HG03196 (cell line): ENCODE data around the gene TMC1.
A peak's percentile ranks its signal among the peaks of the same experiment; 100 is the strongest.
"Not testable (repeated sequence)": the region's sequence is repeated elsewhere in the genome, so short reads cannot be mapped to it uniquely, and the experiment has no call there.

Experiments used
- ATAC-seq: cut with Tn5 transposase; IDR thresholded peaks from one replicate; pipeline ENCODE4 v1.9.1; 2021; ENCODE audit not compliant: unreplicated experiment

Gene TMC1

DNA sequence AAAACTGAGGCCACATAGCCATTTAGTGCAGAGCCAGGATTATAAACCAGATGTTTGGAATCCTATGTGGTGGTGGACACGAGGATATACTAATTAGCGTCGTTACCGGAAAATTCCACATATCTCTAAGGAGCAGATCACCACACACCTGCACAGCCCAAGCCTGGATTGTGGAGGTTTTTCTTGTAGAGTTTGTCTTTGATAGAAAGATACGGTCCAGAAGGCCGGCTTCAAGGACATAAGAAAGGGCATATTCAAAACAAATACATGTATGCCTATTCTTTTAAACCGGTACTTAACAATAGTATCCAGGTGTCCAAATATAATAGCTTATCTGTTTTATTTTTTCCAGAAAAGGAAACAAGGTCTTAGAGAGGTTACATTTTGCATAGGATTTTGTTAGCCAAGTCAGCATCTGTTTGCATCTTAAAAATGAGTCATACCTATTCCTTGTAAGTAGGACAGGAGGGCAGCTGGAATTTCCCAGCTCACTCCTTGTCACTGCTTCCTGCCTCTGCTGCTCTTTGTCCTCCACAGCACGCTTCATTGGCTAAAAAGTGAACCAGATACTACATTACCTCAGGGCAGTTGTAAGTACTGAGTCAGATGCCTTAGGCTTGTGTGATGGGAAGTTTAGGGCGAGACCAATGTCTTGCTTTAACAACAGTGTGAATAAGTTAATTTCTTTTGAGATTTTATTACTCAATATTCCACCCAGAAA is 3.6 kb downstream of the TMC1 start:
- ATAC-seq, result peak; percentile 40

DNA sequence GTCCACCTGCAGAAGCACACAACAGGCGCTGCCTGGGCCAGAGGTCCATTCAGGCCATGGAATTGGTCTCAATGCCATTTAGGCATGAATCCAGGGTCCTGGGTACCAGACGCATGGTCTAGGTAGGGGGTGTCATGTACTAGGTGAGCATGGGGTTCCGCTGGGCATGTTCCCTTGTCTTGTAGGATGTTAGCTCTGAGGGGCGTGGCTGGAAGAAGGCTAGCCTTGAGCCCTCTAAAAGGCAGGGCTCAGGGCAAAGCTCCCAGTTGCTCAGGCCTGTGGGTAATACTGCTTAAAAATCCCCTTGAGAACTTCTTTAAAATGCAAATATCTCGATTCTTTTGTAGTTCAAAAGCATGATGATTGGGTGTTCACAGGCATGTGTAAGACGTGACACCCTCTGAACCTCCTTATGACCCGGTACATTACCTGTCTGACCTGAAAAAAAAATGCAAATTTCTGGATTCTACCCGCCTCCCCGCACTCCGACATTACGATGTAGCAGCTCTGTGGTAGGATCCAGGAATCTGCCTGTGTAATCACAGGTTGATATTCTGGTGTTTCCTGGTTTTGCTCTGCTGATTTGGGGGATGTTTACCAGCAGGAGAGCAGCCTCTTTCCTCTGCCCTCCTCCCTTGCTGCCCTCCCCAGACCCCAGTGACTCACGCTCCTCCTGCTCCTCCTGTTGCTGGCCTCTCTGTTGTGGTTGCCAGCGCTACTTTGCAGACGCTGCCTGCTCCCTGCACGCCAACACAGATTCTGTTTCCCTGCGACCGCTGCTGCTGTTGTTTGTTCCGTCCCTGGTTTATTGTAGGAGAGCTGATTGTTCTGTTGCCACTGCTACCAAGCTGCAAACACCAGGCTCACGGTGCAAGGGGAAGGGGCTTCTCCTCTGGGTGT is 5.7 kb downstream of the TMC1 start:
- ATAC-seq, result peak; percentile 74

- ATAC-seq, result no peak
Measured at GRCh38 chr9:72527801-72528195, 6.4 kb downstream of the TMC1 start.

DNA sequence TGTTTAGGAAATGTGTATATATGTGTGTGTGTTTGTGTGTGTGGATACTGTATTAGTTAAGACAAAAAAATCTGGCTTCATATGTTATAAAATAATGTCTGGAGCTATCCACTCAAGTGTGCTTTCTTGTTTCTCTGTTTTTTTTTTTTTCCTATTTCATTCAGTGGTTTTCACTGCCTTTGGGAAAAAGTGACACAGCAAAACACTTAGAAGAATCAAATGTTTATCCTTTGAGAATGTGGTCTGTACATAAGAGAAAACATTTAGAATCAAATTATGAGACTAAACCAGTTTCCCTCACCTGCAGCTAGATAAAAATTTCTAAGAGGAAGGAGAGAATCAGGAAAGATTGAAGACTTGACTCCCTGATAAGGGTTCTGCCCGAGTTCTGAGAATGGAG is 8.1 kb downstream of the TMC1 start:
- no peak for ATAC-seq

- no peak for ATAC-seq
Measured at GRCh38 chr9:72533322-72533721, 11.9 kb downstream of the TMC1 start.

DNA sequence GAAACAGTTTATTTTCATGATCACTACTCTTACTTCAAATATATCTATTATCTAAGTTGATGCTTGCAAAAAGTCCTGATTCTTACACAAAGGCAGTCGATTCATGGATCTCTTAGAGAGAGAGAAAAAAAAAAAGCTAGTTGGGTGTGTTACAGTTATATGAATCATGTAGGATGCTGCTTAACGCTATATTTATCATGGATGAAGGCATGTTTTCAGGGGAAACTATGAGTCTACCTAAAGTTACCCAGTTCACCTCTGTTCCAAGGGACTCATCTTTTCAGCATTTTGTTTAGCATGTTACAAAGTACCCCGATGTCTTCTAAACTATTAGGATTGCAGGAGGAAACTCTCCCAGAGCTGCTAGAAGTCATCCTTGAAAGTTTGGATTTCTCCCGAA is 13.5 kb downstream of the TMC1 start:
- ATAC-seq, result no peak

- no peak for ATAC-seq
Measured at GRCh38 chr9:72537011-72537545, 15.7 kb downstream of the TMC1 start.

- ATAC-seq, result no peak
Measured at GRCh38 chr9:72537671-72538070, 16.3 kb downstream of the TMC1 start.

DNA sequence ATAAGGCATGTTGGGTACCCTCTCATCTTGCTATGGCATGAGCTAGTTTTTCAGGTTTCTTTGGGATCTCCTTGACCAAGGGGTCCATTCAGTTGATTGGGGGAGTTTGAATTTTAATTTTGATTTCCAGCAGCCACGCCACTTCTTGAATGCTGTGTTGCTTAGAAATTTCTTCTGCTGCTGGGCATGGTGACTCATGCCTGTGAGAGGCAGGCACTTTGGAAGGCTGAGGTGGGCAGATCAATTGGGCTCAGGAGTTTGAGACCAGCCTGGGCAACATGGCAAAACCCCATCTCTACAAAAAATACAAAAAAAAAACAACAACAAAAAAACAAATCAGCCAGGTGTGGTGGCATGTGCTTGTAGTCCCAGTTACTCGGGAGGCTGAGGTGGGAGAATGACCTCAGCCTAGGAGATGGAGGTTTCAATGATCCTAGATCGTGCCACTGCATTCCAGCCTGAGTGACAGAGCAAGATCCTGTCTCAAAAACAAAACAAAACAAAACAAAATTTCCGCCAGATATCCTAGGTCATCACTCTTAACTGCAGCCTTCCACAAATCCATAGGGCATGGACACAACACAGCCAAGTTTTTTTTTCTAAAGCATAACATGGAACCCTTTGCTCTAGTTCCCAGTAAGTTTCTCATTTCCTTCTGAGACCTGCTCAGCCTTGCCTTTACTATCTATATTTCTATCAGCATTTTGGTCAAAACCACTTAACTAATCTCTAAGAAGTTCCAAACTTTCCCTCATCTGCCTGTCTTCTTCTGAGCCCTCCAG is 17.7 kb downstream of the TMC1 start:
- ATAC-seq, result no peak

GRCh38 chr9:72539824-72540347 is 18.5 kb downstream of the TMC1 start:
- ATAC-seq, result no peak

DNA sequence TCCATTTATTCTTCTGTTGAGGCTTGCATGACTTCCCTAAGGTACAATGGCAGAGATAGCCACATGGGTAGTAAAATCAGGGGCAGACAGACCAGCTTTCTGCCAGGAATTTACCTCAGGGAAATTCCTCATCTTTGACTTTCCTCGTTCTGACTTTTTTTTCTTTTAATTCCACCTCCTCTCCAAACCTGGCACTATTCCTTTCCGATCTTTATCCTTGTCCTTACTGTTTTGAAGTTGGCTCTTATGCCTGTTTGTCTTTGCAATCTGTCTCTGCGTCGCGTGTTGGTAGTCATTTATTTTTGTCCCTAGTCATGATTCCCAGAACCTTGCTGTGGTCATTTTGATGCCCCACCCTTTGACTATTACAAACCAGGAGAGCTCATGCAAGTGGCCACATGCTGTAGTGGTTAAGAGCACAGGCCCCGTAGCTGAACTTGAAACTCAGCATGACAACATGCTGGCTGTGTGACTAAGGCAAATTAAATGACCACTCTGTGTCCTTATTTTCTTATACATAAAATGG is 19.0 kb downstream of the TMC1 start:
- no peak for ATAC-seq

DNA sequence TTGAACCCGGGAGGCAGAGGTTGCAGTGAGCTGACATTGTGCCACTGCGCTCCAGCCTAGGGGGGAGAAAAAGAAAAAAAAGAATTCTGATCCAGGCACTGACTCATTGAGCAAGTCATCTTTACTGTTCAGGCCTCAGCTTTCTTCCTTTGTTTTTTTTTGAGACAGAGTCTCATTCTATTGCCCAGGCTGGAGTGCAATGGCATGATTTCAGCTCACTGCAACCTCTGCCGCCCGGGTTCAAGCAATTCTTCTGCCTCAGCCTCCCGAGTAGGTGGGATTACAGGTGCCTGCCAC is 21.1 kb downstream of the TMC1 start:
- not testable (repeated sequence) for ATAC-seq

GRCh38 chr9:72542917-72543316 is 21.5 kb downstream of the TMC1 start:
- ATAC-seq, result no peak

- ATAC-seq, result no peak
Measured at GRCh38 chr9:72551306-72551705, 29.9 kb downstream of the TMC1 start.

- no peak for ATAC-seq
Measured at GRCh38 chr9:72552356-72552755, 30.9 kb downstream of the TMC1 start.

- ATAC-seq, result no peak
Measured at GRCh38 chr9:72554221-72554641, 32.8 kb downstream of the TMC1 start.

DNA sequence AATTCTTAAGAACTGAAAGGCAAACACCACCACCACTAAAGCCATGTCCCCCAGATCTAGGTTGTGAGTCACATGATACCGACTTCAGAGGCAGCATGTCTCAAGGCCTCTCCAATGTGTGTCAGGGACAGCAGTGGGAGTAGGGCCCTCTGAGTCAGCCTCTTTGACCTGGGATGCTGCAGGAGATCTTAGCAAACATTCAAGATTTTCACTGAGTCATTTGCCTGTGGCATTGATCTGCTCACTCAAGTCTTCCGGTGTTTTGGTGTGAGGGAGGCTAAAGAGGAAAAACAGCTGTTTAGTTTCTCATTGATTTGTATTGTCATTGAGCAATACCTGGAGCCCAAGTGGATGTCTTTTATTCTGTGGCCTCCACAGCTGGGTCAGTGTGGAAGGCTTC is 36.1 kb downstream of the TMC1 start:
- no peak for ATAC-seq

DNA sequence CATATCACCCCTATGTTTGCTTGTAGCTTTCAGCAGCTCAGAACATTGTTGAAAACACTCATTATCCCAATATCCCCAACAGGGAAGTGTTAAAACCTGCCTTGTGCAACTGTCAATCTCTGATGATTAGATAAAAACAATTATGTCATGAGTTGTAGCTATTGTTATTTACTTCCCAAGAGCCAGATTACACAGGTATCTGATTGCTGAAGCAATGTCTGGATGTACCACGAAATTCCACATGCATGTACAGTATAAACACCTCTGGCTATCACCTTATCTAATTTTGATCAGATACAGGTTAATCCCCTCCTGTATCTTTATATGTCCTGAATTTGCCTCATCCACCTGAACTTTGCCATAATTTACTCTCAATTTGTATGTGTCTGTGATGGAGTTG is 38.7 kb downstream of the TMC1 start:
- ATAC-seq, result no peak

DNA sequence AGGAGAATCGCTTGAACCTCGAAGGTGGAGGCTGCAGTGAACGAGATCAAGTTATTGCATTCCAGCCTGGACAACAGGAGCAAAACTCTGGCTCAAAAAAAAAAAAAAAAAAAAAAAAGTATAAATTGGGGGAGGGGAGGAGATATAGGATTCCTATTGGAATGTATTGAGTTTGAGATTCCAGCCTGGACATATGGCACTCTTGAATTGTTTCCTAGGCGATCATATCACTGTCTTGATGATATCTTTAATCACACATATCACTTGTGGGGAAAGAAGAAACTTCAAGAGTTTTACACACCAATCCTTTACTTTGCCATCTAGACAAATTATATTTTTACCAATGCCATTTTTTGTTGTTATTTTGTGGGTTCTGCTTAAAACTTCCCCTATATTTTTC is 42.4 kb downstream of the TMC1 start:
- no peak for ATAC-seq

DNA sequence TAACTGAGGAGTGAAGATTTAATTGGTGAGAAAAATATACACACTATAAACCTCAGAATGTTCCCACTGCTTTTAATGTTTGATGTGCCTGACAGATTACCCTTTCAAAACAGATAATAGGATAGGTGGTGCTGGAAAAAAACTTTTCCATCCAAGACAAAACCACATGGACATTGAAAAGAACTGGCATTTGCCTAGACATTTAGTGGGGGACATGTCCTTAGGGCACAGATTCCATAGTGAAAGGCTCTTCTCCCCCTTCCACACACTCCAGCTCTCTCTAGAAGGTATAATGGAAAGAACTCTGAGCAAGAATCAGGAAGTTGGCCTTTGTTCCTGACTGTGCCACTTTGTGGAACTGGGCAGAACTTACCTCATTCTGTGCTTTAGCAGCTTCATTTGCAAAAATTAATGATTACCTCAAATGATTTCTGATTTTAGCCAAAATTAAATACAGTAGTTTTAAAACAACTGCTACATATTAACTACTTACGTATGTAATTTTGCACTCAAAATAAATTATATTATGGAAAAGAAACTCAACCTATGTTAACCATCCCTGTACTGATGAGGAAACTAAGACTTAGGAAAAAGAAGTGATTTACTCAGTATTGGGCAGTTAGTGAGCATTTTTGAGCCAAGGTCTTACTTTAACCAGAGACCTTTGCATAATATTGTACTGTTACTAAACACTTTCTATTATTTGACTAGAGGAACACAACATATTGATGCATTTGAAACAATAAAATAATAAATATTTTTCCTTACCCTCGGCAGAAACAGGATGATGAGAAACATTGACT is 43.3 kb downstream of the TMC1 start:
- ATAC-seq, result no peak
